Left lung (tissue), 10 donors: Measurements from ENCODE around the gene SCRT2. TPM values are rescaled to one million over a fixed set of nuclear protein-coding genes. Genes with fewer than 3 reads are reported as not detected.

ENCODE experiments used
- ATAC-seq: fragments of 200-7000 bp; cut with Tn5 transposase; one replicate; pipeline ENCODE4 v1.9.1; 2020; ENCODE audit warnings: moderate library complexity
- DNase-seq, 4 donors: peaks; one replicate each; pipeline ENCODE4 v3.0.0-alpha.2; 2013 to 2020
- H3K27ac ChIP-seq, 2 donors: fragments of 200-600 bp; sonication (generic) in 1 of 2; one replicate each; pipeline versions ENCODE4 v1.5.0 to v1.8.0; 2020 to 2021
- H3K27me3 ChIP-seq, 2 donors: fragments of 200-600 bp; sonication (generic) in 1 of 2; one replicate each; pipeline versions ENCODE4 v1.5.0 to v1.8.0; 2020 to 2021
- H3K36me3 ChIP-seq, 2 donors: fragments of 200-600 bp; sonication (generic) in 1 of 2; one replicate each; pipeline versions ENCODE4 v1.5.0 to v1.8.0; 2020 to 2021
- H3K4me1 ChIP-seq, 2 donors: fragments of 200-600 bp; one replicate each; pipeline ENCODE4 v1.8.0; 2021
- H3K4me3 ChIP-seq, 2 donors: fragments of 200-600 bp; sonication (generic) in 1 of 2; one replicate each; pipeline versions ENCODE4 v1.5.0 to v1.8.0; 2020 to 2021; ENCODE audit warnings: mild to moderate bottlenecking in 1 of 2
- H3K9me3 ChIP-seq, 2 donors: fragments of 200-600 bp; sonication (generic) in 1 of 2; one replicate each; pipeline versions ENCODE4 v1.5.0 to v1.8.0; 2020 to 2021
- CTCF ChIP-seq, 2 donors: fragments of 200-600 bp; sonication (generic) in 1 of 2; IDR thresholded peaks; one replicate each; pipeline versions ENCODE4 v1.5.0 to v1.8.0; 2021; ENCODE audit warnings: antibody characterized with exemption in 2 of 2
- intact Hi-C, 2 donors: fragments of 100-400 bp; cut with DNase I; formaldehyde crosslinking; loops; one replicate each; pipeline versions ENCODE4 v1.11.2 to v1.14.2; 2022
- polyA plus RNA-seq, 6 donors: library from polyadenylated mRNA; unstranded; fragments of 120-200 nt; gene quantifications; one replicate each; pipeline ENCODE4 v1.2.1, GENCODE V29; 2013; ENCODE audit not compliant: insufficient read length in 6 of 6
- total RNA-seq, 2 donors: library from RNA; stranded (reverse); fragmentation: NEBNext Ultra II Directional; extraction: Animal tissue kit (Norgen Biotek cat#: 25700); gene quantifications; one replicate each; pipeline ENCODE4 v1.2.1, GENCODE V29; 2021
- donor health status: DM: no; HTN: yes; CAD: no.
- donor health status: DM: no; HTN: no; CAD: no.

The SCRT2 gene
- total and polyA plus RNA-seq, 8 donors, result not detected

GRCh38 chr20:637559-637958 lies 38.0 kb downstream of the SCRT2 start:
- Histone ChIP-seq H3K27ac (no peak overlapping the region), H3K36me3 (no peaks in the 10 kb centered on the region), H3K4me1 (peaks cover 0 to 3% of the 10 kb centered on the region in 2 donors), H3K4me3 (no peak overlapping the region), H3K9me3 (no peaks in the 10 kb centered on the region), H3K27me3 (peaks cover 0 to 10% of the 10 kb centered on the region in 2 donors)
- no peak for ATAC-seq
- DNase-seq, result no peak
- intact Hi-C loops, result no loop called here
- no peak for TF ChIP-seq CTCF (IDR thresholded peaks at IDR 0.05)

- no peak for TF ChIP-seq CTCF (IDR thresholded peaks at IDR 0.05)
- Histone ChIP-seq H3K36me3 (no peaks in the 10 kb centered on the region), H3K27me3 (peaks cover 0 to 6% of the 10 kb centered on the region in 2 donors), H3K9me3 (no peaks in the 10 kb centered on the region), H3K4me1 (no peaks in the 10 kb centered on the region), H3K27ac (no peak overlapping the region), H3K4me3 (no peak overlapping the region)
- no peak for ATAC-seq
- no peak for DNase-seq
- intact Hi-C loops, result no loop called here
Observed at GRCh38 chr20:635893-636338, 39.7 kb downstream of the SCRT2 start.

GRCh38 chr20:635028-635892 lies 40.3 kb downstream of the SCRT2 start:
- Histone ChIP-seq H3K4me3 (no peak overlapping the region), H3K9me3 (no peaks in the 10 kb centered on the region), H3K36me3 (no peaks in the 10 kb centered on the region), H3K27me3 (peaks cover 0 to 6% of the 10 kb centered on the region in 2 donors), H3K27ac (no peak overlapping the region), H3K4me1 (no peaks in the 10 kb centered on the region)
- ATAC-seq (no peak), DNase-seq (no peak)
- intact Hi-C loops, result no loop called here
- no peak for TF ChIP-seq CTCF (IDR thresholded peaks at IDR 0.05)

GRCh38 chr20:634148-634925 lies 41.3 kb downstream of the SCRT2 start:
- no peaks in the 10 kb centered on the region for H3K36me3 ChIP-seq

More at GRCh38 chr20:634148-634925, 41.3 kb downstream of the SCRT2 start:
- H3K4me3 ChIP-seq, result no peak overlapping the region
- ATAC-seq (no peak), DNase-seq (no peak)
- no peak for TF ChIP-seq CTCF (IDR thresholded peaks at IDR 0.05)
- H3K4me1 ChIP-seq, result no peaks in the 10 kb centered on the region
- peaks cover 0 to 8% of the 10 kb centered on the region in 2 donors for H3K27me3 ChIP-seq
- H3K27ac ChIP-seq, result no peak overlapping the region
- intact Hi-C loops, result no loop called here
- H3K9me3 ChIP-seq, result no peaks in the 10 kb centered on the region
